Common myeloid progenitor, CD34-positive (primary cell): ENCODE measurements around the gene ACBD5. TPM values are rescaled to one million over a fixed set of nuclear protein-coding genes. Genes with fewer than 3 reads are reported as not detected.
"Not testable (repeated sequence)": the region's sequence is repeated elsewhere in the genome, so short reads cannot be mapped to it uniquely, and the experiment has no call there.

ENCODE experiments used
- CTCF ChIA-PET: fragments of 350-600 bp; sonication (Branson Sonifier 250); formaldehyde crosslinking; loops from one replicate; lab custom pipeline; 2021; ENCODE audit warnings: antibody characterized with exemption; lab: Charles Lee
- POLR2A ChIA-PET: fragments of 350-600 bp; sonication (Branson Sonifier 250); formaldehyde crosslinking; loops from one replicate; lab custom pipeline; 2021; ENCODE audit warnings: antibody characterized with exemption; lab: Charles Lee
- DNase-seq, 3 donors: peaks; one replicate each; pipeline versions ENCODE4 v3.0.0 to v3.0.0-alpha.2; 2013
- H3K27ac ChIP-seq, 2 experiments: 1 replicate in 1 of 2; 2 replicates in 1 of 2; pipeline ENCODE4 v1.7.0; 2013; ENCODE audit warnings: inconsistent platforms in 2 of 2, low read length in 2 of 2, mild to moderate bottlenecking in 2 of 2, low read depth in 1 of 2, moderate library complexity in 1 of 2; ENCODE audit not compliant: severe bottlenecking in 2 of 2, insufficient read depth in 1 of 2, poor library complexity in 1 of 2
- H3K27me3 ChIP-seq, 5 experiments: replicated peaks in 2 of 5; 1 replicate in 3 of 5; 2 replicates in 2 of 5; pipeline versions ENCODE4 v1.6.1 to v1.7.0; 2013; ENCODE audit warnings: low read length in 4 of 5, mild to moderate bottlenecking in 2 of 5, moderate library complexity in 2 of 5, inconsistent platforms in 1 of 5; ENCODE audit not compliant: insufficient read depth in 5 of 5, control insufficient read depth in 4 of 5
- H3K36me3 ChIP-seq, 4 experiments: 1 replicate in 2 of 4; 2 replicates in 2 of 4; pipeline versions ENCODE4 v1.6.1 to v1.7.0; 2013; ENCODE audit warnings: low read length in 3 of 4, control low read depth in 1 of 4, mild to moderate bottlenecking in 1 of 4; ENCODE audit not compliant: control insufficient read depth in 4 of 4, insufficient read depth in 4 of 4
- H3K4me1 ChIP-seq, 4 experiments: 1 replicate in 3 of 4; 2 replicates in 1 of 4; pipeline versions ENCODE4 v1.6.1 to v1.7.1; 2013; ENCODE audit warnings: low read length in 3 of 4, mild to moderate bottlenecking in 3 of 4, control low read depth in 1 of 4, inconsistent platforms in 1 of 4, moderate library complexity in 1 of 4; ENCODE audit not compliant: control insufficient read depth in 4 of 4, insufficient read depth in 4 of 4; ENCODE audit errors: control extremely low read depth in 1 of 4
- H3K4me3 ChIP-seq, 7 experiments: 1 replicate in 4 of 7; 2 replicates in 3 of 7; pipeline versions ENCODE4 v1.5.1 to v1.7.0; 2013; ENCODE audit warnings: mild to moderate bottlenecking in 7 of 7, low read length in 6 of 7, moderate library complexity in 6 of 7, inconsistent platforms in 2 of 7, low read depth in 2 of 7, control low read depth in 1 of 7; ENCODE audit not compliant: insufficient read depth in 4 of 7, control insufficient read depth in 1 of 7; ENCODE audit errors: extremely low read depth in 1 of 7
- H3K9me3 ChIP-seq, 5 experiments: 1 replicate in 4 of 5; 2 replicates in 1 of 5; pipeline versions ENCODE4 v1.6.1 to v1.7.1; 2013; ENCODE audit warnings: low read length in 4 of 5, mild to moderate bottlenecking in 2 of 5, inconsistent platforms in 1 of 5, low read depth in 1 of 5, moderate library complexity in 1 of 5; ENCODE audit not compliant: control insufficient read depth in 4 of 5, insufficient read depth in 2 of 5; ENCODE audit errors: control extremely low read depth in 1 of 5
- WGBS: methylation state at CpG from one replicate; pipeline ENCODE4 v1.1.5; 2013; ENCODE audit not compliant: insufficient coverage; 5-methylcytosine and 5-hydroxymethylcytosine counted together
- polyA plus RNA-seq: library from polyadenylated mRNA; unstranded; fragments of 120-200 nt; gene quantifications from one replicate; pipeline ENCODE4 v1.2.1, GENCODE V29; 2013

Gene ACBD5
- polyA plus RNA-seq, result 20.1 TPM

GRCh38 chr10:27240212-27241009 lies at the start of gene ACBD5:
Gene ACBD5, minus strand, starts transcription at chr10:27240797. Its CDS starts 109 bp downstream, at chr10:27240688.
- Histone ChIP-seq H3K27me3 (no peaks in the 10 kb centered on the region), H3K4me3 (peak within 1 kb of the TSS; percentile 79 to 93 (median 88)), H3K27ac (peak within 1 kb of the TSS; percentile 90 to 95), H3K36me3 (no peaks in the 10 kb centered on the region), H3K4me1 (peaks cover 3 to 34% (median 29%) of the 10 kb centered on the region in 4 experiments), H3K9me3 (no peaks in the 10 kb centered on the region)
- ChIA-PET CTCF (interaction anchor here (0.7 to 1.5 kb wide), 4 partner anchors 11 to 48 kb away, joined by 3 to 6 read pairs (median 4); no protein-coding TSS in a partner anchor), POLR2A (interaction anchor here (1.2 kb wide), 1 partner anchor 86 kb away, joined by 3 read pairs; the partner anchor contains the start of gene YME1L1)
- 0% methylated on average over 55 of the region's 64 CpGs for WGBS
- DNase-seq, result peak; percentile 72 to 90 (median 86)

GRCh38 chr10:27285093-27285492 lies 44.5 kb upstream of the ACBD5 start:
- Histone ChIP-seq H3K4me3 (no peak overlapping the region), H3K4me1 (no peaks in the 10 kb centered on the region), H3K27me3 (no peaks in the 10 kb centered on the region), H3K9me3 (no peaks in the 10 kb centered on the region), H3K27ac (no peak overlapping the region), H3K36me3 (no peaks in the 10 kb centered on the region)
- ChIA-PET CTCF (interaction anchor here (0.8 to 1.6 kb wide), 7 partner anchors 12 to 64 kb away, joined by 3 to 12 read pairs (median 3); no protein-coding TSS in a partner anchor), POLR2A (no interaction called here)
- WGBS, result 53% methylated on average over 2 of the region's 3 CpGs
- DNase-seq, result peak; percentile 47 to 64 (median 64)

GRCh38 chr10:27276581-27276980 lies 36.0 kb upstream of the ACBD5 start:
- CTCF ChIA-PET, result no interaction called here

GRCh38 chr10:27266025-27266424 lies 25.4 kb upstream of the ACBD5 start:
- H3K4me3 ChIP-seq, H3K36me3 ChIP-seq, H3K27me3 ChIP-seq, H3K9me3 ChIP-seq, POLR2A ChIA-PET, H3K27ac ChIP-seq, DNase-seq, H3K4me1 ChIP-seq: not testable (repeated sequence)
- CTCF ChIA-PET, result interaction anchor here (1.6 kb wide), 1 partner anchor 10 kb away, joined by 3 read pairs; no protein-coding TSS in a partner anchor
- WGBS, result no CpG with 5 or more reads among the region's 3 CpGs

More at GRCh38 chr10:27276581-27276980, 36.0 kb upstream of the ACBD5 start:
- H3K27me3 ChIP-seq, result no peaks in the 10 kb centered on the region
- H3K4me3 ChIP-seq, result no peak overlapping the region
- H3K9me3 ChIP-seq, result peaks cover 0 to 2% (median 0%) of the 10 kb centered on the region in 5 experiments
- DNase-seq, result no peak
- no peaks in the 10 kb centered on the region for H3K36me3 ChIP-seq
- POLR2A ChIA-PET, result no interaction called here
- no peak overlapping the region for H3K27ac ChIP-seq
- no peaks in the 10 kb centered on the region for H3K4me1 ChIP-seq

- CTCF ChIA-PET, result interaction anchor here (0.7 kb wide), 1 partner anchor 11 kb away, joined by 3 read pairs; no protein-coding TSS in a partner anchor
- 90% methylated on average over 1 of the region's 7 CpGs for WGBS
Measured at GRCh38 chr10:27262788-27263187, 22.2 kb upstream of the ACBD5 start.

GRCh38 chr10:27258838-27259812 lies 18.5 kb upstream of the ACBD5 start:
- 5% methylated on average over 50 of the region's 75 CpGs for WGBS
- no peak overlapping the region for H3K27ac ChIP-seq
- peak overlapping the region; percentile 47 to 82 (median 70) for H3K4me3 ChIP-seq
- peaks cover 3 to 18% (median 18%) of the 10 kb centered on the region in 4 experiments for H3K4me1 ChIP-seq
- peak in 2 of 3 donors; percentile 32 to 45 for DNase-seq
- H3K36me3 ChIP-seq, result no peaks in the 10 kb centered on the region
- POLR2A ChIA-PET, result interaction anchor here (1.7 kb wide), 1 partner anchor 9 kb away, joined by 3 read pairs; no protein-coding TSS in a partner anchor
- H3K27me3 ChIP-seq, result peaks cover 8 to 28% (median 14%) of the 10 kb centered on the region in 5 experiments
- peaks cover 0 to 10% (median 0%) of the 10 kb centered on the region in 5 experiments for H3K9me3 ChIP-seq
- CTCF ChIA-PET, result interaction anchor here (0.9 to 1.1 kb wide), 2 partner anchors 9 to 101 kb away, joined by 3 to 4 read pairs; no protein-coding TSS in a partner anchor

More at GRCh38 chr10:27262788-27263187, 22.2 kb upstream of the ACBD5 start:
- peaks cover 3 to 16% (median 15%) of the 10 kb centered on the region in 4 experiments for H3K4me1 ChIP-seq
- DNase-seq, H3K36me3 ChIP-seq, H3K4me3 ChIP-seq, H3K27ac ChIP-seq, POLR2A ChIA-PET, H3K9me3 ChIP-seq: not testable (repeated sequence)
- peaks cover 8 to 24% (median 13%) of the 10 kb centered on the region in 5 experiments for H3K27me3 ChIP-seq
